A673 (cell line): ENCODE data around the gene FTO.

Source experiments
- EZH2 ChIP-seq: fragments of 200-600 bp; sonication (generic); IDR thresholded peaks from 2 replicates; pipeline ENCODE4 v1.6.1; 2017; ENCODE audit warnings: borderline replicate concordance, low read depth, mild to moderate bottlenecking, mixed read lengths, antibody characterized with exemption, low read length; ENCODE audit not compliant: poor library complexity, severe bottlenecking
- TF ChIP-seq, protein P1 (sequence below): fragments of 300-800, 200-600 bp; sonication (generic); conservative IDR thresholded peaks from 2 replicates; pipeline ENCODE4 v1.5.1; 2017; ENCODE audit warnings: low read depth, mild to moderate bottlenecking, antibody characterized with exemption, low read length, moderate library complexity, mixed read lengths

DNA sequence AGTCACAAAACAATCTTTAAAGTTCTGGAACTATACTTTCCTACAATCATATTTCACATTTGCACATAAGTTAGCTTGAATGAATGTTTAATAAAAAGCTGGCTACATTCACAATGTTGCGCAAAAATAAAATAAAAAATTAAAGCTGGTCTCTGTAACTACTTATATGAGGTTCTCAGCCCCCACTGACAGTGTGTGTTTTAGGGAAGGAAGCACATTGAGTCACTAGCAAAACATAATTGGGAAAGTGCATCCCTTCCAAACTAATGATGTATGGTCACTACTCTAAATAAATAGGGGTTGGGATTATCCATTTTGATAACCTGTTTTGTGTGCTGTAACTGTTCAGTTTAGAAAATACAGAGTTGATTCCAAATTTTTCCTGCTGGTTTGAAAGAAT lies 330.7 kb downstream of the FTO start:
- TF ChIP-seq, protein P1, sequence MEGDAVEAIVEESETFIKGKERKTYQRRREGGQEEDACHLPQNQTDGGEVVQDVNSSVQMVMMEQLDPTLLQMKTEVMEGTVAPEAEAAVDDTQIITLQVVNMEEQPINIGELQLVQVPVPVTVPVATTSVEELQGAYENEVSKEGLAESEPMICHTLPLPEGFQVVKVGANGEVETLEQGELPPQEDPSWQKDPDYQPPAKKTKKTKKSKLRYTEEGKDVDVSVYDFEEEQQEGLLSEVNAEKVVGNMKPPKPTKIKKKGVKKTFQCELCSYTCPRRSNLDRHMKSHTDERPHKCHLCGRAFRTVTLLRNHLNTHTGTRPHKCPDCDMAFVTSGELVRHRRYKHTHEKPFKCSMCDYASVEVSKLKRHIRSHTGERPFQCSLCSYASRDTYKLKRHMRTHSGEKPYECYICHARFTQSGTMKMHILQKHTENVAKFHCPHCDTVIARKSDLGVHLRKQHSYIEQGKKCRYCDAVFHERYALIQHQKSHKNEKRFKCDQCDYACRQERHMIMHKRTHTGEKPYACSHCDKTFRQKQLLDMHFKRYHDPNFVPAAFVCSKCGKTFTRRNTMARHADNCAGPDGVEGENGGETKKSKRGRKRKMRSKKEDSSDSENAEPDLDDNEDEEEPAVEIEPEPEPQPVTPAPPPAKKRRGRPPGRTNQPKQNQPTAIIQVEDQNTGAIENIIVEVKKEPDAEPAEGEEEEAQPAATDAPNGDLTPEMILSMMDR, result no peak
- no peak for TF ChIP-seq EZH2
